ENCODE results near the gene HEATR5B.

- no peak for TF ChIP-seq CTCF (IDR thresholded peaks at IDR 0.05)
- TF ChIP-seq POLR2A (IDR thresholded peaks at IDR 0.05), result no peak
These were observed 90.1 kb downstream of the HEATR5B start for GRCh38 chr2:36993841-36994620.
